ENCODE measurements around the gene REELD1.
A peak's percentile ranks its signal among the peaks of the same experiment; 100 is the strongest.

Gene REELD1

GRCh38 chr4:146214238-146214637 lies at the start of gene REELD1:
Gene REELD1 (plus strand): TSS chr4:146214538. CDS start chr4:146216953, 2,415 bp downstream.
- DNase-seq: no peak

GRCh38 chr4:146165221-146165620 lies 49.1 kb upstream of the REELD1 start:
- DNase-seq: no peak

GRCh38 chr4:146165840-146166239 lies 48.5 kb upstream of the REELD1 start:
- DNase-seq: no peak

DNA sequence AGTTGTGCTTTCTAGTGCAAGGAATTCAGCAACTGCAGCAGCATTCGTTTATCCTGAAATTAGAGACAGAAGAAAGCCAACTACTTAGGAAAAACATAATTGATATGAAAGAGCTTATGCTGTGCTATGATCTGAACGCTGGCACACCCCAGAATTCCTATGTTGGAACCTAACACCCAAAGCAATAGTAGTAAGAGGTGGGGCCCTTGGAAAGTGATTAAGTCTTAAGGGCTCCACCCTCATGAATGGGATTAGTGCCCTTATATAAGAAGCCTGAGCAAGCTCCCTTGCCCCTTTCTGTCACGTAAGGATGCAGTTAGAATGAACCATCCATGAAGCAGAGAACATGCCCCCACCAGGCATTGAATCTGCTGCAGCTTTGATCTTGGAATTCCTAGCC lies 44.2 kb upstream of the REELD1 start:
- no peak for DNase-seq

- peak; percentile 87 for DNase-seq
Observed at GRCh38 chr4:146175541-146176453, 38.5 kb upstream of the REELD1 start, which contains the start of gene LSM6. Gene LSM6 (plus strand): TSS chr4:146175718. CDS start chr4:146182922, 7,204 bp downstream.

- DNase-seq: peak; percentile 9
Observed at GRCh38 chr4:146176891-146177290, 37.4 kb upstream of the REELD1 start.

GRCh38 chr4:146178126-146178525 lies 36.2 kb upstream of the REELD1 start:
- DNase-seq: no peak

DNA sequence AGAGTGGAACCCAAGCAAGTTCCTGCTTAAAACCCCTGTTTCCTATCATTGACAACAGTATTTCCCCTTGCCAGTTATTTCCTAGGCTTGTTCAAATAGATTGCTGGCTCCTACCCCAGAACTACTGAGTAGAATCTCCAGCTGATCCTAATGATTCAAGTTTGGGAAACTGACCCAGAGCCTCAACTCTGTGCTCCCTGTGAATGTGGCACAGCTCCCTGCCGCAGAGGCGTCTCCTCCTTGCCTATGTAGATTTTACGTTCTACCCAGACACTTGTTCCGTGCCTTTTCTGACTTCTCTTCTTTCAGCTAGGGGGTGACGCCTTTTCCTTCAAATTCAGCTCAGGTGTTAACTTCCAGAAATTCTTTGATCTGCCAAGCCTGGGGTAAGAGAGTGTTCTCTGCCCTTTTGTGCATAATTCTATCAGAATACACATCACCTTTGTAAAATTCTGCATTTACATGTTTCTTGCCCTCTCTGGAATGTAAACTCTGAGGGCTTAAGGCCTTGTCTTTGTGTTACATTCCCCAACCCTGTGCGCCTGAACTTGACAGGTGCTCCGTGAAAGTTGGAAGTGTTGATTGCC lies 34.5 kb upstream of the REELD1 start:
- peak; percentile 5 for DNase-seq

- DNase-seq: no peak
Observed at GRCh38 chr4:146182443-146182842, 31.9 kb upstream of the REELD1 start.

DNA sequence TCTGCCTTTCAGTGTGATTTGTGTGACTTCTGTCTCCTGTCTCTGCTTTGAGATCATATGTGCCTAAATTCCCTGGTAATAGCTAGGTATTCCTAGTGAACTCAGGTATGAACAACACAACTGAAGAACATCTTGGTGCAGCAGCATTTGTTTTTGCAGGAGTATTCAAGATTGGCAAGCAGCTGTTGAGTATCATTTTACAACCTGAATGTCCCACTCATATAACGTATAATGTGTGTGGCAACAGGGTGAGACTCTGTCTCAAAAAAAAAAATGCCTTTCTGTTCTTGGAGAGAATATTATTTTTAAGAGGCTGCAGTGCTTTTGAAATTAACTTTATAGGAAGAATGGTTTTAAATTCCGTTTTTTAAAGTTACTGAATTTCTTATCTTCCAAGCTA lies 31.1 kb upstream of the REELD1 start:
- no peak for DNase-seq

DNA sequence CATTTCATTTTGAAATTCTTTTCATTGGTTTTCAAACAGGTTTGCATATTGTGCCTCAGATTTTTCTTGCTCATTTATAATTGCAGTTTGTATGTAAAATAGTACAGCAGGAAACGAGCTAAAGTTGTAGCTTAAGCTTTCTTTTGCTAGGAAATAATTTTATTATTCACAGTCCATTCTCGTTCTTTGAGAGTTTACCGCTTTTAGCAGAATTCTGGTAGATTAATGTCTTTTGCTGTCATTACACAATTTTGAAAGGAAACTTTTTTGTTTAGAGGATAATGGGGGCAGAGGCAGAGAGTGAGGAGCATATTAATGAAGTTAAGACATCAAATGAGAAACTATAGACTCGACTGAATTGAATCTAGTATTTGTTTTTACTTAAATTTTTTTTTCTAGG lies 28.3 kb upstream of the REELD1 start:
- DNase-seq: no peak

DNA sequence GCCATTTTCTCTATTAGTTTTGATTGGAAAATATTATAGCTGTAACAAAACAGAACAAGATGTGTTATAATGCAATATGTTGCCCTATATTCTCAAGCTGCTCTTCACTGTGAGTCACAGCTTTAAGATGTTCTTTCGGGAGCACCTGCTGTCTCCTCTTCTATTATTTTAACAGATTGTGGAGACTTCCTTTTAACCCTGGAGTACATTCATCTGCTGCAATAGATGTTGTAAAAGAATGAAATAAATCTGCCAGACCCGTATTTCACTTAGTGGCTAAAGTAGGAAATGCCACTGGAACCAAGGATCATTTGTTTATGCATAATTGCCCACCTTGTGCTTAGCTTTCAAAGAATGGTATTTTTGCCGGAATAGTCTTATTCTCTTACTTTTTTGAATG lies 27.7 kb upstream of the REELD1 start:
- no peak for DNase-seq

DNA sequence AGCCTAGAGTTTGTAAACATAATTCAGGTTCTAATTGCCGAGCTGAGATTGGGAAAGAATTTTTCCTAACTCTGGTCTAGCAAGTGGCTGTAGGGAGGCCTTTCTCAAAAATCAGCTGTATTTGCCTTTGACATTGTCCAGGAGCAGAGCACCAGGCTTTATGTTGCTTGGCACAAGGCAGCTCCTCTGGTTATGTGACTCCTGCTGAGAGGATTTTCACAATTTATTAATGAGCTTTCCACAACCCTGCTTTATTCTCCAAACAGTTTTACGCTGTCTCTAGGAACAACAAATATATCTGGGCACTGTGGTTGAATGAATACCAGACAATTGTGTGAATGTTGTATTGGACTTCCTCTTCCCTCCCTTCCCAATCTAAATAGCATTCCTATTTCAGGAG lies 23.9 kb upstream of the REELD1 start:
- no peak for DNase-seq

- peak; percentile 32 for DNase-seq
Observed at GRCh38 chr4:146191766-146192458, 22.4 kb upstream of the REELD1 start.

- no peak for DNase-seq
Observed at GRCh38 chr4:146193628-146194027, 20.7 kb upstream of the REELD1 start.

DNA sequence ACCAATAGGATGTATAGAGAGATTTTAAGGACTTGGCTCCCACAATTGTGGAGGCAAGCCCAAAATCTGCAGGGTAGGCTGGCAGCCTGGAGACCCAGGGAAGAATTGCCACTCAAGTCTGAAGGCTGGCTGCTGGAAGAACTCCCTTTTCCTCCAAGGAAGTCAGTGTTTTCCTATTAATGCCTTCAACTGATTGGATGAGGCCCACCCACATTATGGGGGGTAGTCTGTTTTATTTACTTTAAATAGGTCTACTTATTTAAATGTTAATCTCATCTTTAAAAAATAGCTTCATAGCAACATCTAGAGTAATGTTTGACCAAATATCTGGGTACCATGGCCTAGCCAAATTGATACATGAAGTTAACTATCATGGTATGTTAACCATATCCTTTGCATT lies 20.1 kb upstream of the REELD1 start:
- DNase-seq: no peak

GRCh38 chr4:146202665-146203064 lies 11.7 kb upstream of the REELD1 start:
- peak; percentile 7 for DNase-seq

- DNase-seq: no peak
Observed at GRCh38 chr4:146207410-146207809, 6.9 kb upstream of the REELD1 start.

- DNase-seq: no peak
Observed at GRCh38 chr4:146210890-146211289, 3.4 kb upstream of the REELD1 start.

DNA sequence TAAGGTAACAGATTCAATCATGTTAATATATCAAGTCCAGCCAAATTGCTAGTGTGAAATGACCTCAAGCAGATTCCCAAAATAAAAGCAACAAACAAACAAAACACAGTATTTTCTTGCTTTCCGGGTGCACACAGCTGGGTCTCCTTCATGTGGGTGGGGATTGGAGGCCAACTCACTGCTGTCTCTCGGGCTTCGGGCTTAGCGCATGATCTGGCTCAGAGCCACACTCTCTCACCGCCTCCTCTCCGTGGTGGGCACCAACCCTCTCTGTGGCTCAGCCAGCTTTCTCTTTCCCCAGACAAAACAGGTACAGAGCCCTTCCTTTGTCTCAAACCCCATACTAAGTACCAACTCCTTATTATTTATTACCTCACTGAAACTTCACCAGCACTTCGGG lies 2.9 kb upstream of the REELD1 start:
- DNase-seq: peak; percentile 15

GRCh38 chr4:146212781-146213180 lies 1.6 kb upstream of the REELD1 start:
- no peak for DNase-seq

DNA sequence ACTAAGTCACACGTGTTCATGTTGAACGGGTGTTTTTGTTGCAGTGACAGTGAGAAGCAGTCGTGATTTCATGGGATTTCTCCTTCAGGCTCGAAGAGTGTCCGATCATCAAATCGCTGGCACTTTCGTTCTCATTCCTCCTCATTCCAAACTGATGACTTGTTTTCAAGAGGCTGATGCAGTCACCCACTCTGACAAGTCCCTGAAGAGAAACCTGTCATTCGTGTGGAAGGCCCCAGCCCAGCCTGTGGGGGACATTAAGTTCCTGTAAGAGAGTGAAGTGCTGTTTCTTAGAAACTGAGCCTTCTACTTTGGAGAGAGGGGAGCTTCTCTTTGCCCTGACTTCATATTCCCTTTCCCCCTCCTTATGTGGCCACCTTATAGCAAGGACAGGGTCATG lies 8.0 kb downstream of the REELD1 start:
- DNase-seq: no peak

- no peak for DNase-seq
Observed at GRCh38 chr4:146224326-146224966, 10.1 kb downstream of the REELD1 start.
